Lower leg skin (tissue), 4 donors: Measurements from ENCODE around the gene KCNIP4. TPM values are rescaled to one million over a fixed set of nuclear protein-coding genes. Genes with fewer than 3 reads are reported as not detected.

Experiments used
- DNase-seq, 2 donors: peaks; one replicate each; pipeline ENCODE4 v3.0.0-alpha.2; 2019; ENCODE audit warnings: low spot score in 2 of 2
- H3K4me3 ChIP-seq: fragments of 200-600 bp; sonication (generic); 2 replicates; pipeline ENCODE4 v1.5.1; 2017; ENCODE audit warnings: mild to moderate bottlenecking, low read depth; ENCODE audit not compliant: poor library complexity, severe bottlenecking
- CTCF ChIP-seq, 3 donors: fragments of 450-650 bp; IDR thresholded peaks; one replicate each; pipeline ENCODE4 v1.5.1; 2016; ENCODE audit warnings: antibody characterized with exemption in 3 of 3, mild to moderate bottlenecking in 3 of 3, moderate library complexity in 2 of 3
- POLR2A ChIP-seq, 2 donors: fragments of 450-650 bp; IDR thresholded peaks; one replicate each; pipeline ENCODE4 v1.6.1; 2016 to 2017; ENCODE audit warnings: antibody characterized with exemption in 2 of 2, mild to moderate bottlenecking in 1 of 2, moderate library complexity in 1 of 2
- WGBS, 2 donors: methylation state at CpG; one replicate each; pipeline ENCODE4 v1.1.5; 2018; 5-methylcytosine and 5-hydroxymethylcytosine counted together
- intact Hi-C: fragments of 100-400 bp; cut with DNase I; formaldehyde crosslinking; loops from one replicate; pipeline ENCODE4 v1.15.0; 2023; ENCODE audit warnings: low total_unique reads
- total RNA-seq, 4 donors: library from RNA; depleted of rRNA; stranded (reverse); fragments of >200 nt; gene quantifications; one replicate each; pipeline ENCODE4 v1.1.0, GENCODE V29; 2016

The KCNIP4 gene
- total RNA-seq, 4 donors from 2014 or later: not detected

GRCh38 chr4:20698820-20699219 lies 1249.8 kb downstream of the KCNIP4 start:
- no peak for DNase-seq
- WGBS, 2 donors: 63 to 64% methylated on average over 4 of the region's 4 CpGs
- intact Hi-C loops: no loop called here
- H3K4me3 ChIP-seq: no peak overlapping the region
- TF ChIP-seq POLR2A (IDR thresholded peaks at IDR 0.05): no peak
- TF ChIP-seq CTCF (IDR thresholded peaks at IDR 0.05): no peak

- no peak for TF ChIP-seq CTCF (IDR thresholded peaks at IDR 0.05)
- no peak for TF ChIP-seq POLR2A (IDR thresholded peaks at IDR 0.05)
- intact Hi-C loops: no loop called here
- no peak for DNase-seq
- H3K4me3 ChIP-seq: no peak overlapping the region
- 88% methylated on average over 4 of the region's 4 CpGs for WGBS, 2 donors
Observed at GRCh38 chr4:20698382-20698781, 1250.2 kb downstream of the KCNIP4 start.

GRCh38 chr4:20696815-20697214 lies 1251.8 kb downstream of the KCNIP4 start:
- no peak overlapping the region for H3K4me3 ChIP-seq
- intact Hi-C loops: no loop called here
- TF ChIP-seq POLR2A (IDR thresholded peaks at IDR 0.05) (no peak), CTCF (IDR thresholded peaks at IDR 0.05) (no peak)
- 91 to 92% methylated on average over 1 of the region's 1 CpG for WGBS, 2 donors
- no peak for DNase-seq

DNA sequence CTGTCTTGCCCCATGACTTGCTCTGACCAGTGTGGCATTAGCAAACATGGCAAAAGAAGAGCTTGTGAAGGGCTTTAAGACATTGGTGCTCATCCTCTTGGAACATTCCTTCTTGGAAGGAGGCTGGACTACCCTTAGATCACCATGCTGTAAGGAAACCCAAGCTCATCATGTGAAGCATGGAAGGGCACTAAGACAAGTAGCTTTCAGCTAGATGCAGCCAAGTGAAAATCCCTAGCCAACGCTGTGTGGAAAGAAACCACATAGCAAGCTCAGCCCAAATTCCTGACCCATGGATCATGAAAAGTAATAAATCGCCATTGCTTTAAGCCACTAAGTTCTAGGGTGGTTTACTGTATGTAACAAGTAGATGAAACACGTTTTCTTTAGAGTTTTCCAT lies 1260.7 kb downstream of the KCNIP4 start:
- TF ChIP-seq POLR2A (IDR thresholded peaks at IDR 0.05) (no peak), CTCF (IDR thresholded peaks at IDR 0.05) (no peak)
- intact Hi-C loops: no loop called here
- H3K4me3 ChIP-seq: no peak overlapping the region
- no peak for DNase-seq
- WGBS, 2 donors: 46 to 49% methylated on average over 3 of the region's 3 CpGs

DNA sequence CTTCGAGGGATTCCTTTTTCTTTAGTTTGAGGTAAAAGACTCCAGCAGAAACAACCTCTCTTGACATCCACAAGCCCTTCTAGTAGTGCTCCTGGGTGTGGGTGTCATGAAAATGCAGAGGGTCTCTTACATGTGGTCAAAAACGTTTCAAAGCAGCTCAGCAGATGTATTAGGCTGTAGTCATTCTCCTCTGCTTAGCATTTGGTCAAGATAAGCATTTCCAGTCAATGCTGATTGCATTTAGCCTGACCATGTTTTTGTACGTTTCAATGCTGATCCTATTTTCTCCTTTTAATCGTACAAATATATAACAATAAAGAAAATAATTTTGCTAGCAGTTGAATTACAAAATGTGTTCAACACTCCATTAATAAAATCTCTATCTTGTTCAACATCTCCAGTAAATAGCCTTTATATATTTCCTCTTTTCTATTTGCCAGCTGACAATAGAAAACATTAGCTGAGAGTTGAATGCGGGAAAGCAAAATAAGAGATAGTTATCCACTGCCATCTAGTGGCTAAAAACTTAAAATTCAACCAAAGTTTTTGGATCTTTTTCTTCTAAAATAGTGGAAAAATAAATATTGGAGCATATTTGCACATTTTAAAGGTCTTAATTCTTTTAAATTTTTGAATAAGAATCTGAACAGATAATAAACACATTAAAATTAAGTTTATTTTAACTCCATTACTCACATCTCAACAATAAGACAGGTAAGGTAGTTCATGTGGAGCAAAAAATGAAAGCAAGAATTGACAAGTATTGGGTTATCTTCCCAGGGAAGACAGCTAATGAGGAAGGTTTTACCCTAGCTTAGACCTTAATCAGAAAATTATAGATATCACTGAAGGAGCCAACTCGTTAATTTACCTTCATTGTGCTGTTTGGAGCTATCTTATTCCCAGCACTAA lies 1263.5 kb downstream of the KCNIP4 start:
- DNase-seq: no peak
- TF ChIP-seq CTCF (IDR thresholded peaks at IDR 0.05) (no peak), POLR2A (IDR thresholded peaks at IDR 0.05) (no peak)
- WGBS, 2 donors: 30 to 33% methylated on average over 6 of the region's 6 CpGs
- no peak overlapping the region for H3K4me3 ChIP-seq
- intact Hi-C loops: loop anchor here (5.0 kb wide), 1 partner anchor 1988 kb away; no protein-coding TSS in a partner anchor
